H9 (cell line): ENCODE measurements around the gene ADRM1. TPM values are rescaled to one million over a fixed set of nuclear protein-coding genes. Genes with fewer than 3 reads are reported as not detected.

ENCODE experiments used
- DNase-seq: peaks from one replicate; pipeline ENCODE4 v3.0.0-alpha.2; 2017
- H2AFZ ChIP-seq: one replicate; pipeline ENCODE4 v1.6.1; 2013; ENCODE audit warnings: mild to moderate bottlenecking, low read length, control low read depth, moderate library complexity
- H2AK5ac ChIP-seq: 2 replicates; pipeline ENCODE4 v1.6.1; 2013; ENCODE audit warnings: low read length, control low read depth, mixed read lengths; ENCODE audit not compliant: insufficient read length
- H2BK120ac ChIP-seq: one replicate; pipeline ENCODE4 v1.6.1; 2013; ENCODE audit warnings: low read depth, mild to moderate bottlenecking, low read length, control low read depth, inconsistent platforms; ENCODE audit not compliant: poor library complexity, severe bottlenecking
- H2BK12ac ChIP-seq: 2 replicates; pipeline ENCODE4 v1.6.1; 2013; ENCODE audit warnings: low read length, control low read depth, mixed read lengths, low read depth; ENCODE audit not compliant: insufficient read length
- H2BK15ac ChIP-seq: 2 replicates; pipeline ENCODE4 v1.6.1; 2013; ENCODE audit warnings: low read depth, low read length, control low read depth
- H2BK20ac ChIP-seq: one replicate; pipeline ENCODE4 v1.6.1; 2013; ENCODE audit warnings: low read depth, mild to moderate bottlenecking, low read length, control low read depth, inconsistent platforms; ENCODE audit not compliant: poor library complexity, severe bottlenecking
- H2BK5ac ChIP-seq: 2 replicates; pipeline ENCODE4 v1.6.1; 2013; ENCODE audit warnings: low read length, control low read depth, mixed read lengths; ENCODE audit not compliant: insufficient read length
- H3K14ac ChIP-seq: 2 replicates; pipeline ENCODE4 v1.6.1; 2013; ENCODE audit warnings: low read length, control low read depth; ENCODE audit not compliant: insufficient read depth
- H3K18ac ChIP-seq: 2 replicates; pipeline ENCODE4 v1.6.1; 2013; ENCODE audit warnings: low read depth, mild to moderate bottlenecking, mixed read lengths, low read length, control low read depth; ENCODE audit not compliant: insufficient read length
- H3K23ac ChIP-seq: 2 replicates; pipeline ENCODE4 v1.6.1; 2013; ENCODE audit warnings: low read length, control low read depth, mixed read lengths, low read depth; ENCODE audit not compliant: insufficient read length
- H3K23me2 ChIP-seq: 2 replicates; pipeline ENCODE4 v1.6.1; 2013; ENCODE audit warnings: low read depth, mild to moderate bottlenecking, mixed read lengths, low read length, control low read depth; ENCODE audit not compliant: insufficient read length, poor library complexity, severe bottlenecking
- H3K27ac ChIP-seq: 2 replicates; pipeline ENCODE4 v1.5.1; 2013; ENCODE audit warnings: low read length, control low read depth, mixed read lengths, low read depth; ENCODE audit not compliant: insufficient read length
- H3K27me3 ChIP-seq: 2 replicates; pipeline ENCODE4 v1.6.1; 2013; ENCODE audit warnings: low read length, control low read depth, inconsistent platforms; ENCODE audit not compliant: insufficient read depth
- H3K4ac ChIP-seq: 2 replicates; pipeline ENCODE4 v1.6.1; 2013; ENCODE audit warnings: low read depth, mild to moderate bottlenecking, control low read depth, inconsistent platforms, low read length, moderate library complexity
- H3K4me1 ChIP-seq: 2 replicates; pipeline ENCODE4 v1.6.1; 2013; ENCODE audit warnings: low read length, control low read depth, inconsistent platforms; ENCODE audit not compliant: insufficient read depth
- H3K4me2 ChIP-seq: 2 replicates; pipeline ENCODE4 v1.6.1; 2013; ENCODE audit warnings: low read length, control low read depth, mixed read lengths; ENCODE audit not compliant: insufficient read length, insufficient read depth
- H3K56ac ChIP-seq: 2 replicates; pipeline ENCODE4 v1.6.1; 2013; ENCODE audit warnings: low read depth, mild to moderate bottlenecking, mixed read lengths, low read length, control low read depth; ENCODE audit not compliant: insufficient read length
- H3K79me1 ChIP-seq: 2 replicates; pipeline ENCODE4 v1.6.1; 2013; ENCODE audit warnings: low read depth, mild to moderate bottlenecking, moderate library complexity, low read length, control low read depth, inconsistent platforms; ENCODE audit not compliant: insufficient read depth, poor library complexity, severe bottlenecking
- H3K79me2 ChIP-seq: 2 replicates; pipeline ENCODE4 v1.6.1; 2013; ENCODE audit warnings: low read length, control low read depth, inconsistent platforms; ENCODE audit not compliant: insufficient read depth
- H3K9ac ChIP-seq: 2 replicates; pipeline ENCODE4 v1.6.1; 2013; ENCODE audit warnings: low read length, control low read depth, mixed read lengths; ENCODE audit not compliant: insufficient read length; ENCODE audit errors: extremely low read depth
- H3K9me3 ChIP-seq: one replicate; pipeline ENCODE4 v1.6.1; 2013; ENCODE audit warnings: low read depth, low read length, inconsistent platforms; ENCODE audit not compliant: control insufficient read depth
- H3T11ph ChIP-seq: one replicate; pipeline ENCODE4 v1.6.1; 2013; ENCODE audit warnings: mild to moderate bottlenecking, low read length, control low read depth, inconsistent platforms
- H4K20me1 ChIP-seq: one replicate; pipeline ENCODE4 v1.6.1; 2013; ENCODE audit not compliant: control insufficient read depth, insufficient read length, insufficient read depth
- H4K5ac ChIP-seq: 2 replicates; pipeline ENCODE4 v1.6.1; 2013; ENCODE audit warnings: low read depth, mild to moderate bottlenecking, mixed read lengths, low read length, control low read depth; ENCODE audit not compliant: insufficient read length
- H4K8ac ChIP-seq: replicated peaks from 2 replicates; pipeline ENCODE4 v1.6.1; 2013; ENCODE audit warnings: low read length, control low read depth, mixed read lengths, low read depth; ENCODE audit not compliant: insufficient read length
- H4K91ac ChIP-seq: 2 replicates; pipeline ENCODE4 v1.6.1; 2013; ENCODE audit warnings: low read depth, mild to moderate bottlenecking, moderate library complexity, mixed read lengths, low read length, control low read depth; ENCODE audit not compliant: insufficient read length
- H3K27ac Mint-ChIP-seq, 3 experiments: 2 replicates in 2 of 3; 3 replicates in 1 of 3; pipeline ENCODE4 v1.8.0; 2020 to 2021; ENCODE audit warnings: mixed read lengths in 3 of 3, mild to moderate bottlenecking in 1 of 3, moderate library complexity in 1 of 3
- H3K27me3 Mint-ChIP-seq: 2 replicates; pipeline ENCODE4 v1.8.0; 2021; ENCODE audit warnings: low read depth, mild to moderate bottlenecking, moderate library complexity, mixed read lengths
- H3K36me3 Mint-ChIP-seq, 3 experiments: 2 replicates in 2 of 3; 3 replicates in 1 of 3; pipeline ENCODE4 v1.8.0; 2020 to 2021; ENCODE audit warnings: low read depth in 3 of 3, mixed read lengths in 3 of 3; ENCODE audit not compliant: insufficient read depth in 1 of 3
- H3K4me1 Mint-ChIP-seq, 2 experiments: 2 replicates each; pipeline ENCODE4 v1.8.0; 2020; ENCODE audit warnings: mixed read lengths in 2 of 2
- H3K4me3 Mint-ChIP-seq, 2 experiments: 2 replicates in 1 of 2; 3 replicates in 1 of 2; pipeline ENCODE4 v1.8.0; 2020 to 2021; ENCODE audit warnings: mild to moderate bottlenecking in 2 of 2, mixed read lengths in 2 of 2, moderate library complexity in 1 of 2
- H3K9me3 Mint-ChIP-seq, 2 experiments: 2 replicates in 1 of 2; 3 replicates in 1 of 2; pipeline ENCODE4 v1.8.0; 2020; ENCODE audit warnings: mild to moderate bottlenecking in 2 of 2, mixed read lengths in 2 of 2, moderate library complexity in 1 of 2
- WGBS: extraction: QIAGEN DNeasy Blood & Tissue Kit; methylation state at CpG from one replicate; pipeline ENCODE4 v1.1.7; 2013; ENCODE audit warnings: missing lambda C conversion rate, low lambda C conversion rate, mixed read lengths; ENCODE audit not compliant: insufficient read length; ENCODE audit errors: extremely low coverage; 5-methylcytosine and 5-hydroxymethylcytosine counted together
- total RNA-seq: library from RNA; stranded (reverse); gene quantifications from 2 replicates; pipeline ENCODE4 v1.2.1, GENCODE V29; 2021
- TF ChIP-seq, protein P1 (sequence below): fragments of 200-600 bp; sonication (generic); conservative IDR thresholded peaks from 3 replicates; pipeline ENCODE4 v1.8.0; 2021; ENCODE audit warnings: antibody characterized with exemption, mild to moderate bottlenecking

Gene ADRM1
- total RNA-seq, 1 experiment from 2014 or later: 153 TPM

DNA sequence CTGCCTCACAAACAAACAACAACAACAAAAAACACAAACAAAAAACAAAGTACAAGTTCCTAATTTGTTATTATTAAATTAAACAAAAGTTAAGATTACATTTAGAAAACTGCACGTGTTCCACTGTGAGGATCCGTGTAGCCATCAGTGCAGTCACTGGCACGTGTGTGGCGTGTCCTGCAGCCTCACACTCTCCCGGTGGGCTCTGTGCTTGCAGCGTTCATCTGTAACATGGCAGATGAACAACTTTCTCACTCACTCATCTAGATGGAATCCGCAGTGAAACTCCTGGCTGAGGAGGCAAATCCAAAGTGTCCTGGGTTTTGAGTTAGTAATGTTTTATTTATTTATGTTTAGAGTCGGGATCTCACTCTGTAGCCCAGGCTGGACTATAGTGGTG lies 12.9 kb upstream of the ADRM1 start:
- Histone ChIP-seq H2BK20ac (no peak overlapping the region), H3K79me1 (no peaks in the 10 kb centered on the region), H3K4ac (no peak overlapping the region), H3K27ac (no peak overlapping the region), H3K4me2 (no peak overlapping the region), H3K4me1 (no peaks in the 10 kb centered on the region), H2BK15ac (no peak overlapping the region), H3K18ac (no peak overlapping the region), H3T11ph (no peak overlapping the region), H2AK5ac (no peak overlapping the region), H4K8ac (no peak overlapping the region), H2BK120ac (no peak overlapping the region), H2AFZ (no peak overlapping the region), H2BK5ac (no peak overlapping the region), H3K56ac (no peak overlapping the region), H3K23ac (no peak overlapping the region), H3K79me2 (no peaks in the 10 kb centered on the region), H4K5ac (no peak overlapping the region), H3K23me2 (no peaks in the 10 kb centered on the region), H4K91ac (no peak overlapping the region), H3K27me3 (no peaks in the 10 kb centered on the region), H4K20me1 (peaks cover 3% of the 10 kb centered on the region), H2BK12ac (no peak overlapping the region), H3K9me3 (no peaks in the 10 kb centered on the region), H3K14ac (no peak overlapping the region), H3K9ac (no peak overlapping the region)
- Mint-ChIP-seq H3K4me1 (no peaks in the 10 kb centered on the region), H3K4me3 (no peak overlapping the region), H3K27me3 (no peaks in the 10 kb centered on the region; the same call in 1 of the 2 replicates), H3K9me3 (no peaks in the 10 kb centered on the region; a peak in 1 of 5 replicates), H3K36me3 (peaks cover 10 to 54% (median 34%) of the 10 kb centered on the region in 3 experiments; a peak in 6 of 7 replicates), H3K27ac (no peak overlapping the region)
- TF ChIP-seq, protein P1, sequence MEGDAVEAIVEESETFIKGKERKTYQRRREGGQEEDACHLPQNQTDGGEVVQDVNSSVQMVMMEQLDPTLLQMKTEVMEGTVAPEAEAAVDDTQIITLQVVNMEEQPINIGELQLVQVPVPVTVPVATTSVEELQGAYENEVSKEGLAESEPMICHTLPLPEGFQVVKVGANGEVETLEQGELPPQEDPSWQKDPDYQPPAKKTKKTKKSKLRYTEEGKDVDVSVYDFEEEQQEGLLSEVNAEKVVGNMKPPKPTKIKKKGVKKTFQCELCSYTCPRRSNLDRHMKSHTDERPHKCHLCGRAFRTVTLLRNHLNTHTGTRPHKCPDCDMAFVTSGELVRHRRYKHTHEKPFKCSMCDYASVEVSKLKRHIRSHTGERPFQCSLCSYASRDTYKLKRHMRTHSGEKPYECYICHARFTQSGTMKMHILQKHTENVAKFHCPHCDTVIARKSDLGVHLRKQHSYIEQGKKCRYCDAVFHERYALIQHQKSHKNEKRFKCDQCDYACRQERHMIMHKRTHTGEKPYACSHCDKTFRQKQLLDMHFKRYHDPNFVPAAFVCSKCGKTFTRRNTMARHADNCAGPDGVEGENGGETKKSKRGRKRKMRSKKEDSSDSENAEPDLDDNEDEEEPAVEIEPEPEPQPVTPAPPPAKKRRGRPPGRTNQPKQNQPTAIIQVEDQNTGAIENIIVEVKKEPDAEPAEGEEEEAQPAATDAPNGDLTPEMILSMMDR: no peak
- no peak for DNase-seq
- no CpG with 5 or more reads among the region's 8 CpGs for WGBS
